ENCODE results near the gene CDX1.
"Not testable (repeated sequence)": the region's sequence is repeated elsewhere in the genome, so short reads cannot be mapped to it uniquely, and the experiment has no call there.

CDX1 gene

GRCh38 chr5:150227606-150228273 is 61.2 kb downstream of the CDX1 start:
- TF ChIP-seq, protein P1, sequence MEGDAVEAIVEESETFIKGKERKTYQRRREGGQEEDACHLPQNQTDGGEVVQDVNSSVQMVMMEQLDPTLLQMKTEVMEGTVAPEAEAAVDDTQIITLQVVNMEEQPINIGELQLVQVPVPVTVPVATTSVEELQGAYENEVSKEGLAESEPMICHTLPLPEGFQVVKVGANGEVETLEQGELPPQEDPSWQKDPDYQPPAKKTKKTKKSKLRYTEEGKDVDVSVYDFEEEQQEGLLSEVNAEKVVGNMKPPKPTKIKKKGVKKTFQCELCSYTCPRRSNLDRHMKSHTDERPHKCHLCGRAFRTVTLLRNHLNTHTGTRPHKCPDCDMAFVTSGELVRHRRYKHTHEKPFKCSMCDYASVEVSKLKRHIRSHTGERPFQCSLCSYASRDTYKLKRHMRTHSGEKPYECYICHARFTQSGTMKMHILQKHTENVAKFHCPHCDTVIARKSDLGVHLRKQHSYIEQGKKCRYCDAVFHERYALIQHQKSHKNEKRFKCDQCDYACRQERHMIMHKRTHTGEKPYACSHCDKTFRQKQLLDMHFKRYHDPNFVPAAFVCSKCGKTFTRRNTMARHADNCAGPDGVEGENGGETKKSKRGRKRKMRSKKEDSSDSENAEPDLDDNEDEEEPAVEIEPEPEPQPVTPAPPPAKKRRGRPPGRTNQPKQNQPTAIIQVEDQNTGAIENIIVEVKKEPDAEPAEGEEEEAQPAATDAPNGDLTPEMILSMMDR (IDR thresholded peaks at IDR 0.05; ENCODE audit: insufficient read depth, missing control alignments): no peak
- FAIRE-seq (no peak), DNase-seq (ENCODE audit: insufficient read length, low spot score) (no peak)

GRCh38 chr5:150229571-150229970 is 63.0 kb downstream of the CDX1 start:
- TF ChIP-seq, protein P1 (IDR thresholded peaks at IDR 0.05; ENCODE audit: insufficient read depth, missing control alignments): no peak
- FAIRE-seq (no peak), DNase-seq (ENCODE audit: insufficient read length, low spot score) (no peak)

- TF ChIP-seq, protein P1 (IDR thresholded peaks at IDR 0.05; ENCODE audit: insufficient read depth, missing control alignments): no peak
- no peak for DNase-seq (ENCODE audit: insufficient read length, low spot score)
- FAIRE-seq: no peak
Observed at GRCh38 chr5:150230842-150231241, 64.3 kb downstream of the CDX1 start.

- not testable (repeated sequence) for DNase-seq (ENCODE audit: insufficient read length, low spot score); FAIRE-seq
Observed at GRCh38 chr5:150233706-150234105, 67.1 kb downstream of the CDX1 start.

Measured in D721Med (cell line).